IMR-90 (cell line): Measurements from ENCODE around the gene STRA6. TPM values are rescaled to one million over a fixed set of nuclear protein-coding genes. Genes with fewer than 3 reads are reported as not detected.

ENCODE experiments used
- ATAC-seq: fragments of 200-7000 bp; cut with Tn5 transposase; 2 replicates; pipeline ENCODE4 v1.9.1; 2020; ENCODE audit warnings: low read depth, mild to moderate bottlenecking, moderate library complexity
- BruUV-seq: library from RNA; stranded (reverse); fragments of 400-500 nt; replicated peaks from 2 replicates; lab custom pipeline; 2021; lab: Mats Ljungman, UMichigan
- CTCF ChIA-PET: fragments of 300-600 bp; formaldehyde crosslinking; extraction: SDS; loops from one replicate; lab custom pipeline; 2021; ENCODE audit warnings: antibody characterized with exemption; lab: Yijun Ruan, JAX
- POLR2A ChIA-PET: fragments of 300-600 bp; sonication (Branson Sonifier 250); formaldehyde crosslinking; loops from one replicate; lab custom pipeline; 2022; ENCODE audit warnings: antibody characterized with exemption; ENCODE audit not compliant: unreplicated experiment; lab: Charles Lee
- DNase-seq: peaks from one replicate; pipeline ENCODE4 v3.0.0; 2013
- H2AFZ ChIP-seq: replicated peaks from 2 replicates; pipeline ENCODE3; 2013; ENCODE audit warnings: low read length, mild to moderate bottlenecking; ENCODE audit not compliant: poor library complexity
- H2AK5ac ChIP-seq: 2 replicates; pipeline ENCODE4 v1.6.1; 2013; ENCODE audit warnings: low read depth, low read length, inconsistent platforms
- H2AK9ac ChIP-seq: replicated peaks from 2 replicates; pipeline ENCODE3; 2013; ENCODE audit warnings: mild to moderate bottlenecking, low read depth, low read length, moderate library complexity; ENCODE audit not compliant: poor library complexity
- H2BK120ac ChIP-seq: 2 replicates; pipeline ENCODE4 v1.6.1; 2013; ENCODE audit warnings: low read depth, low read length, inconsistent platforms
- H2BK15ac ChIP-seq: 3 replicates; pipeline ENCODE4 v1.6.1; 2013; ENCODE audit warnings: low read depth, low read length, inconsistent platforms
- H2BK20ac ChIP-seq: 2 replicates; pipeline ENCODE4 v1.6.1; 2013; ENCODE audit warnings: low read depth, mild to moderate bottlenecking, inconsistent platforms, low read length, moderate library complexity
- H2BK5ac ChIP-seq: 2 replicates; pipeline ENCODE4 v1.6.1; 2013; ENCODE audit warnings: mild to moderate bottlenecking, low read depth, low read length, inconsistent platforms; ENCODE audit not compliant: poor library complexity, severe bottlenecking
- H3K14ac ChIP-seq: replicated peaks from 2 replicates; pipeline ENCODE4 v1.6.1; 2013; ENCODE audit warnings: low read depth, low read length, inconsistent platforms
- H3K18ac ChIP-seq: 2 replicates; pipeline ENCODE4 v1.6.1; 2013; ENCODE audit warnings: low read depth, low read length, control low read depth
- H3K23ac ChIP-seq: 2 replicates; pipeline ENCODE4 v1.6.1; 2013; ENCODE audit warnings: low read depth, low read length, inconsistent platforms
- H3K27ac ChIP-seq: 2 replicates; pipeline ENCODE4 v1.5.1; 2013; ENCODE audit warnings: mild to moderate bottlenecking, control low read depth, low read length; ENCODE audit not compliant: insufficient read depth
- H3K27me3 ChIP-seq: 2 replicates; pipeline ENCODE4 v1.6.1; 2013; ENCODE audit warnings: low read length; ENCODE audit not compliant: control insufficient read depth, insufficient read depth
- H3K36me3 ChIP-seq: 2 replicates; pipeline ENCODE4 v1.6.1; 2013; ENCODE audit warnings: low read length, mixed read lengths; ENCODE audit not compliant: control insufficient read depth, insufficient read depth
- H3K4ac ChIP-seq: 2 replicates; pipeline ENCODE4 v1.6.1; 2013; ENCODE audit warnings: low read depth, low read length, inconsistent platforms
- H3K4me1 ChIP-seq: 2 replicates; pipeline ENCODE4 v1.6.1; 2013; ENCODE audit warnings: low read length, mixed read lengths; ENCODE audit not compliant: control insufficient read depth, insufficient read depth
- H3K4me2 ChIP-seq: 2 replicates; pipeline ENCODE4 v1.6.1; 2013; ENCODE audit warnings: low read depth, mild to moderate bottlenecking, control low read depth, low read length, moderate library complexity
- H3K4me3 ChIP-seq: 2 replicates; pipeline ENCODE4 v1.5.1; 2013; ENCODE audit warnings: low read depth, mild to moderate bottlenecking, control low read depth, low read length, moderate library complexity; ENCODE audit not compliant: insufficient read depth
- H3K56ac ChIP-seq: 2 replicates; pipeline ENCODE4 v1.6.1; 2013; ENCODE audit warnings: low read length, inconsistent platforms; ENCODE audit not compliant: insufficient read depth; ENCODE audit errors: extremely low read depth
- H3K79me1 ChIP-seq, 2 experiments: 2 replicates each; pipeline ENCODE4 v1.6.1; 2013; ENCODE audit warnings: low read length in 2 of 2, inconsistent platforms in 1 of 2, low read depth in 1 of 2
- H3K9ac ChIP-seq: 2 replicates; pipeline ENCODE4 v1.6.1; 2013; ENCODE audit warnings: low read depth, low read length, control low read depth
- H3K9me1 ChIP-seq: 2 replicates; pipeline ENCODE4 v1.6.1; 2013; ENCODE audit warnings: low read length, inconsistent platforms; ENCODE audit not compliant: insufficient read depth
- H3K9me3 ChIP-seq: 2 replicates; pipeline ENCODE4 v1.6.1; 2013; ENCODE audit warnings: low read length; ENCODE audit not compliant: control insufficient read depth, insufficient read depth
- H4K20me1 ChIP-seq: 2 replicates; pipeline ENCODE4 v1.6.1; 2013; ENCODE audit warnings: low read length, inconsistent platforms; ENCODE audit not compliant: insufficient read depth
- H4K5ac ChIP-seq: 2 replicates; pipeline ENCODE4 v1.6.1; 2013; ENCODE audit warnings: mild to moderate bottlenecking, low read depth, low read length, control low read depth
- H4K8ac ChIP-seq, 2 experiments: 2 replicates each; pipeline ENCODE4 v1.6.1; 2013; ENCODE audit warnings: low read depth in 2 of 2, low read length in 2 of 2, control low read depth in 1 of 2, inconsistent platforms in 1 of 2
- H4K91ac ChIP-seq: 2 replicates; pipeline ENCODE4 v1.6.1; 2013; ENCODE audit warnings: low read depth, low read length, inconsistent platforms; ENCODE audit not compliant: insufficient read depth
- BHLHE40 ChIP-seq: fragments of 150-350 bp; IDR thresholded peaks from 2 replicates; pipeline ENCODE4 v1.6.1; 2016; ENCODE audit warnings: mild to moderate bottlenecking, low read depth, low read length
- CEBPB ChIP-seq: IDR thresholded peaks from 2 replicates; pipeline ENCODE4 v1.6.1; 2012; ENCODE audit warnings: low read depth, low read length, improper control_type of control experiment
- CHD1 ChIP-seq: IDR thresholded peaks from 2 replicates; pipeline ENCODE4 v1.6.1; 2012; ENCODE audit warnings: low read depth, low read length, improper control_type of control experiment
- CTCF ChIP-seq: conservative IDR thresholded peaks from 2 replicates; pipeline ENCODE4 v1.5.1; 2012; ENCODE audit warnings: mild to moderate bottlenecking, low read depth, low read length, improper control_type of control experiment
- ELK1 ChIP-seq: fragments of 150-350 bp; IDR thresholded peaks from 2 replicates; pipeline ENCODE4 v1.6.1; 2016; ENCODE audit warnings: low read depth, mild to moderate bottlenecking, low read length, moderate library complexity, borderline replicate concordance
- FOS ChIP-seq: fragments of 150-350 bp; IDR thresholded peaks from 2 replicates; pipeline ENCODE4 v1.6.1; 2016; ENCODE audit warnings: low read depth, low read length
- MAFK ChIP-seq: IDR thresholded peaks from 2 replicates; pipeline ENCODE4 v1.6.1; 2012; ENCODE audit warnings: low read depth, low read length, improper control_type of control experiment
- MAZ ChIP-seq: IDR thresholded peaks from 2 replicates; pipeline ENCODE4 v1.6.1; 2012; ENCODE audit warnings: low read depth, mild to moderate bottlenecking, low read length, improper control_type of control experiment, moderate library complexity, borderline replicate concordance
- MXI1 ChIP-seq: IDR thresholded peaks from 2 replicates; pipeline ENCODE4 v1.6.1; 2012; ENCODE audit warnings: low read depth, mild to moderate bottlenecking, low read length, moderate library complexity, borderline replicate concordance
- NFE2L2 ChIP-seq: fragments of 150-350 bp; IDR thresholded peaks from 2 replicates; pipeline ENCODE4 v1.6.1; 2016; ENCODE audit warnings: low read depth, mild to moderate bottlenecking, low read length
- POLR2A ChIP-seq: IDR thresholded peaks from 2 replicates; pipeline ENCODE4 v1.6.1; 2012; ENCODE audit warnings: mild to moderate bottlenecking, low read depth, low read length
- RAD21 ChIP-seq: IDR thresholded peaks from 2 replicates; pipeline ENCODE4 v1.6.1; 2012; ENCODE audit warnings: low read length, improper control_type of control experiment
- RCOR1 ChIP-seq: IDR thresholded peaks from 2 replicates; pipeline ENCODE4 v1.6.1; 2012; ENCODE audit warnings: mild to moderate bottlenecking, low read length, improper control_type of control experiment; ENCODE audit not compliant: insufficient replicate concordance
- RFX5 ChIP-seq: IDR thresholded peaks from 2 replicates; pipeline ENCODE4 v1.8.0; 2012; ENCODE audit warnings: low read depth, mild to moderate bottlenecking, low read length, moderate library complexity
- SMC3 ChIP-seq: fragments of 150-350 bp; IDR thresholded peaks from 2 replicates; pipeline ENCODE4 v1.6.1; 2016; ENCODE audit warnings: low read depth, mild to moderate bottlenecking, antibody characterized with exemption, low read length, moderate library complexity
- USF2 ChIP-seq: fragments of 150-350 bp; IDR thresholded peaks from 2 replicates; pipeline ENCODE4 v1.6.1; 2017; ENCODE audit warnings: mild to moderate bottlenecking, antibody characterized with exemption, low read length, low read depth
- WGBS, 2 experiments: methylation state at CpG; one replicate each; pipeline versions ENCODE4 v1.1.5 to v1.1.7; 2013; ENCODE audit warnings: missing lambda C conversion rate in 2 of 2; ENCODE audit not compliant: insufficient read length in 1 of 2; ENCODE audit errors: extremely low coverage in 2 of 2; 5-methylcytosine and 5-hydroxymethylcytosine counted together
- dilution Hi-C: fragments of 300-500 bp; cut with HindIII; formaldehyde crosslinking; loops from one replicate; pipeline ENCODE4 v1.14.3; 2018; ENCODE audit warnings: low sequenced_read_pairs; ENCODE audit not compliant: unreplicated experiment
- in situ Hi-C: fragments of 300-500 bp; cut with MboI; formaldehyde crosslinking; loops from 3 replicates; pipeline ENCODE4 v1.14.3; 2019; ENCODE audit warnings: low sequenced_read_pairs, inconsistent platforms, mixed read lengths
- intact Hi-C: fragments of 100-400 bp; cut with micrococcal nuclease; formaldehyde crosslinking; loops from 2 replicates; pipeline ENCODE4 v1.10.0; 2022
- polyA plus RNA-seq, 3 experiments: library from polyadenylated mRNA; depleted of rRNA; stranded (reverse); fragments of >200 nt; gene quantifications; 2 replicates each; pipeline ENCODE4 v1.2.3, GENCODE V29; 2012; ENCODE audit warnings: low replicate concordance in 1 of 3
- total RNA-seq: library from RNA; depleted of rRNA; stranded (reverse); fragments of >200 nt; gene quantifications from 2 replicates; pipeline ENCODE4 v1.2.3, GENCODE V29; 2012

Gene STRA6
- total and polyA plus RNA-seq, 2 of the 4 experiments (the other 2 are of a cell fraction): 0.17 TPM; not detected in 1

GRCh38 chr15:74243431-74243830 is 40.8 kb upstream of the STRA6 start:
- 100% methylated on average over 1 of the region's 7 CpGs; no CpG with 5 or more reads in 1 of the 2 experiments for WGBS, 2 experiments
- intact Hi-C loops: no loop called here
- H2BK120ac ChIP-seq: no peak overlapping the region
- no peak overlapping the region for H2AFZ ChIP-seq
- H3K79me1 ChIP-seq: no peaks in the 10 kb centered on the region
- no peak overlapping the region for H4K5ac ChIP-seq
- ChIA-PET POLR2A (no interaction called here), CTCF (no interaction called here)
- in situ Hi-C loops: no loop called here
- peaks cover 5% of the 10 kb centered on the region; the same call in 1 of the 2 replicates for H3K4me1 ChIP-seq
- no peak overlapping the region for H3K27ac ChIP-seq
- peaks cover 5% of the 10 kb centered on the region; the same call in 1 of the 2 replicates for H3K9me1 ChIP-seq
- no peak for TF ChIP-seq MAFK
- TF ChIP-seq SMC3: no peak
- no peak for TF ChIP-seq USF2
- TF ChIP-seq CHD1: no peak
- no peak for TF ChIP-seq CTCF
- TF ChIP-seq RAD21: no peak
- TF ChIP-seq FOS: no peak
- TF ChIP-seq RFX5: no peak
- no peak for TF ChIP-seq BHLHE40
- TF ChIP-seq RCOR1: no peak
- TF ChIP-seq ELK1: no peak
- no peak for TF ChIP-seq MXI1
- TF ChIP-seq MAZ: no peak
- TF ChIP-seq CEBPB: no peak
- TF ChIP-seq NFE2L2: no peak
- TF ChIP-seq POLR2A: no peak
- no peak for ATAC-seq
- H4K20me1 ChIP-seq: no peaks in the 10 kb centered on the region
- H2BK15ac ChIP-seq: no peak overlapping the region
- H3K4ac ChIP-seq: no peak overlapping the region
- no TSS peak for BruUV-seq
- no peak overlapping the region for H3K14ac ChIP-seq
- no peak overlapping the region for H3K4me3 ChIP-seq
- DNase-seq: no peak
- no peak overlapping the region for H2BK20ac ChIP-seq
- no peak overlapping the region for H2AK5ac ChIP-seq
- no peak overlapping the region for H3K56ac ChIP-seq
- dilution Hi-C loops: no loop called here
- H3K4me2 ChIP-seq: no peak overlapping the region
- H2AK9ac ChIP-seq: no peak overlapping the region
- H3K36me3 ChIP-seq: no peaks in the 10 kb centered on the region
- no peak overlapping the region for H4K8ac ChIP-seq
- no peak overlapping the region for H4K91ac ChIP-seq
- H3K23ac ChIP-seq: no peak overlapping the region
- H2BK5ac ChIP-seq: no peak overlapping the region
- H3K18ac ChIP-seq: no peak overlapping the region
- H3K9me3 ChIP-seq: no peaks in the 10 kb centered on the region
- peaks cover 26% of the 10 kb centered on the region for H3K27me3 ChIP-seq
- no peak overlapping the region for H3K9ac ChIP-seq
